Measurements from ENCODE around the gene PRXL2A. TPM values are rescaled to one million over a fixed set of nuclear protein-coding genes. Genes with fewer than 3 reads are reported as not detected.

PRXL2A gene
- total RNA-seq, 1 donor from 2014 or later, result 63.6 TPM

DNA sequence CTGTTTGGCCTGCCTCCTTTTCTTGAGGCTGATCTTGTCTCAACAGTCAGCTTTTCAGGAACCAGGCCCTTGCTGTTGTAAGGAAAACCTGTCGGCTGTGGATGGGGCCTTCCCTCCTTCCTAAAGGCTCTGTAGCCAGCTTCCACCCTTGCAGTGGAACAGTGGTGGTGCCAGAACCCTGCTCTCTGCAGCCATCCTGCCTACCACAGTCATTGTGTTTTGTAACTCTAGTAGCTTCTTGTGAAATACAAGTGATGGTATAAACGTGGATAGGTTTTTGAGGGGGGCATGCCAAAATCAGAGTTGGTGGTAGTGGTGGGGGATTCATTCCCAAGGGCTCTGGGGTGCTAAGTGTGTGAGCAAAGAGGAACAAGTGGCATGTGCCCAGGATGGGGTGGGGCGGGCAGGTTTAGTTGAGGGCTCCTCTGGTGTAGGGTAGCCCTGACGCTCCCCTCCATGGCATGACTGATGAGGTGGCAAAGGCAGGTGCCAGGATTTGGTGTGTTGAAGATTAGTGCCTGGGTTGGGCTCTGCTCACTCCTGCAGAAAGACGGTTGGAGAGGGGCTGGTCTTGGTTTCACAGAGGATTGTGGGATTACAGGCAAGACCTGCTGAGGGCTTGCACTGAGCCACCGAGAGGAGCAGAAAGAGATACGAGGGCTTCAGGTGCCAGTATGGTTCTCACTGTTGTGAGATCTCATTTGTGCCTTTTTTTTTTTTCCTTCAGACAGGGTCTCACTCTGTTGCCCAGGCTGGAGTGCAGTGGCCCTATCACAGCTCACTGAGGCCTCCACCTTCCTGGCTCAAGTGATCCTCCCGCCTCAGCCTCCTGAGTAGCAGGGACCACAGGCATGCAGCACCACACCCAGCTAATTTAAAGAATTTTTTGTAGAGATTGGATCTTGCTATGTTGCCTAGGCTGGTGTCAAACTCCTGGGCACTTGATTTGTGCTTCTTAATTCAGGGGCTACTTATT is 53.1 kb downstream of the PRXL2A start:
- DNase-seq (ENCODE audit: low spot score), result no peak

DNA sequence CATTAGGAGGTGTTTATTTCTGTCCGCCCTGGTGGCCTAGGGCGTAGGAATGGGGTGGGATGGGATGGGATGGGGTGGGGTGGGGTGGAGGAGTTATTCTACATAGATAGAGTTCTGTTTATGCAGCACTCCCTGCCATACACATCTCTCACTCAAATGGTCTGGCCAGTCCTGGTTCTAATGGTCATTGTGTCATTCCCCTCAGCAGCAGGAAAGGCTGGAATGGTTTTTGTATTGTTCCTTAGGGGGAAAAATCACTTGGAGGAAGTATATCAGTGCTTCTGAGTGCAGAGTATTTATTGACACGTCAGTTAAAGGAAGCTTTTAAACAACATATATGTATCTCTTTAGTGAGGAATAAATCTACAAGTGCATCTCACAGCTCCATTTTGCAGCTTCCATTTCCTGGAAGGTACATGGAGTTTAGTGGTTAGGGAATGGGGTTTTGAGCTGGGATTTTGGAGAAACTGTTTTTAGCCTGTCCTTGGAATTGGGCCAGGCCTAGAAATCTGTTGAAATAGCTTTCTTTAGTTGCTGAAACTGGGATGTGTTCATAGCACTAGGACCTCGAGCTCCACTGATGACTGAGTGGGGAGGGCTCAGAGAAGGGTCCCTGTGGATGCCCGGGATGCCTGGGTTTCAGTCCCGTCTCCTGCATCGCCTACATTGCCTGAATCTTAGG is 54.1 kb downstream of the PRXL2A start:
- no peak for DNase-seq (ENCODE audit: low spot score)

DNA sequence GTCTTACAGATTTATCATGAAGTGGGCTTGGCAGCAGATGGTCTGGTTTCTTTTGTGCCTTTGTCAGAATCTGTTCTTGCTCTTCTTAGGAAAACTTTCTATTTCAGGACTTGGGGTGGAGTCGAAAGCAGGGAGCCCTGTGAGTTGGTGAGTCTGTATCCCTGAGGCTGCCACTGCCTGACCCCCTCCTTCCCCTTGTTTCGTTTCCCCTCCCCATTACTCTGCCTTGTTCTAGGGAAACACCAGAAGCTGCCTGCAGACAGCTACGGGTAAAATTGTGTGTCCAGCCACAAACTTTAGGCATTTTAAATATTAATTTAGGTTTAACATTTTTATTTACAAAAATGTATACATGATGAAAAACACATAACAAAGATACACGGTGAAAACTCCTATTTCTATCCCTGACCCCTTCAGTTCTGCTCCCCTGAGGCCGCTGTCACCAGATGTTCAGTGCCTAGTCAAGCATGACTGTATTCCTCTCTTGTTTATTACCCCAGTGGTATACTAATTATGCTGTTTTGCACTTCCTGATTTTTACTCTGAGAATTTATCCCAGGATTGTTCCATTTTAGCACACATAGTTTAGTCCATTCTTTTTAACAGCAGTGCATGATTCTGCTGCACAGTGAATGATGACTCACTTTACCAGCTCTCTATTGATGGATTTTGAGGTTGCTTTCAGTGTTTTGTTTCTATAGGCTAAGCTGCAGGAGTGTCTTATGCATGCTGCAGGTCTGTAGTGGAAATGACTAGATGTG is 54.8 kb downstream of the PRXL2A start:
- no peak for DNase-seq (ENCODE audit: low spot score)

DNA sequence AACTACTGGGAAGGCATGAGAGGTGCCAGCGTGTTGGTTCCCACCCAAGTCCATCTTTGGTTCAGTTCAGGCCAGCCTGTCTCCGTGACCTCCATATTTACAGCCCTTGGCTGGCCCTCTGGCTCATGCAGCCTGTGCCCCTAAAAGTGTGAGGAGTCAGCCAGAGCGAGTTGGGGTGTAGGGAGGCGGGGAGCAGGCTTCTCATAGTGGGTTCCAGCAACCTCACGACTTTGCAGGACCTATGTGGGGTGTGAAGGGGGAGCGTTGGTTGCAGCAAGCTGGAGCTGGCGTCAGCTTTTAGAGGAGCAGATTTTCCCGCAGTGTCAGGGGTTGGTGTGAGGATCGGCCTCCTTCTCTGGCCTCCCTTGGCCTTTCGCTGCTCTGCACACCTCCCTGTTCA is 55.5 kb downstream of the PRXL2A start:
- no peak for DNase-seq (ENCODE audit: low spot score)

DNA sequence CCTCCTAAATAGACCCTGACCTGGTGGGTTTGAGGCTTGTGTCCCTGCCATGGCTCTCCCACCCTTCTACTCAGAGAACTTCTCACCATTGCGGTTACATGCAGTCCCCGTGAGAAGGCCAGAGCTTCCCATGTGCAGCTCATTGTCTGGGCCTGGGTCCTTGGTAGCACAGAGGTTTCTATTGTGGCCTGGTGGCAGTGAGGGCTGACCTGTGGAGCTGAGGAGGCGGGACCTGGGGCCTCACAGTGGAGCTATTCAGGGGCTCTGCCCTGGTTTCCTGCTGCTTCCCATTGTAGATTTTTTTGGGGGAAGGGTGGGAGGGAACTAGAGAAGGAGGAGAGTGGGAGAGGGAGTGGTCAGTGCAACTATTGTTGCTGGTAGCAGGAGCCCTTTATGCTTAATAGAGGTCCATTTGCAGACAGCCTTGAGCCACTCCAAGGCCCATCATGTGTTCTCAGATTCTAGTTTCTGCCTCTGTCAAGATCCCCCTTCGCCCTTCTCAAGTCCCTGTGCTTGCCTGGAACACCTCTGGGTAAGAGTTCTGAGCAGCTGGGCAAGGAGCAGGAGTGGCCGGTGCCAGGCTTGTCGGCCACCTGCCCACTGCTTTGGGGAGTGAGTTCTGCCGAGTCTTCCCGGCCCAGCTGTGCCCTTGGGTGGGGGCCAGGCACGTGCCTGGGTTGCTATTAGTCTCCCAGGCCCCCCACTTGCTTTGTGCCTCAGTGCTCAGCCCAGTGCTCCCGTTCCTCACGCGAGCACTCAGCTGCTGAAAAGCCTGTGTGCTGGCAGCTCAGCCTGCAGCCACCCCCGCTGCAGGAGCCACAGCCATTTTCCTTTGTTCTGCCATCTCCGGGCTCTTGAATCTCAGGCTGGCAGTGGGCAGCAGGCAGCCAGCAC is 56.5 kb downstream of the PRXL2A start:
- no peak for DNase-seq (ENCODE audit: low spot score)

DNA sequence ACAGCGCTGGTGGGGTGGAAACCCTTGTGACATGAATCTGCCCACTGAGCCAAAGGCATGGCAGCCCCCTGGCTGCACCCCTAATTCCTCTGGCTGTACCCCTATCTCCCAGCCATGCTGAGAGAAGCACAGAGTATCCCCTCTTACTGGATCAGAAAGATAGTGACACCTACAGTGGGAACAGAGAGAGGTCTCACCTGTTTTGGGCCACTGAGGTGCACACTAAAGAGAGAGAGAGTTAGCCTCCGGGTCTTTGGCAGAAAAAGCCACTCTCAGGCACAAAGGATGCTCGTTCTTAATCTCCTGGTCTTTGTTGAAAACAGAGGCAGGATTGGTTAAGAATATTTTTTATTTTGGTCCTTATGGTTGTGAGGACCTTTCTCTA is 57.1 kb downstream of the PRXL2A start:
- no peak for DNase-seq (ENCODE audit: low spot score)

DNA sequence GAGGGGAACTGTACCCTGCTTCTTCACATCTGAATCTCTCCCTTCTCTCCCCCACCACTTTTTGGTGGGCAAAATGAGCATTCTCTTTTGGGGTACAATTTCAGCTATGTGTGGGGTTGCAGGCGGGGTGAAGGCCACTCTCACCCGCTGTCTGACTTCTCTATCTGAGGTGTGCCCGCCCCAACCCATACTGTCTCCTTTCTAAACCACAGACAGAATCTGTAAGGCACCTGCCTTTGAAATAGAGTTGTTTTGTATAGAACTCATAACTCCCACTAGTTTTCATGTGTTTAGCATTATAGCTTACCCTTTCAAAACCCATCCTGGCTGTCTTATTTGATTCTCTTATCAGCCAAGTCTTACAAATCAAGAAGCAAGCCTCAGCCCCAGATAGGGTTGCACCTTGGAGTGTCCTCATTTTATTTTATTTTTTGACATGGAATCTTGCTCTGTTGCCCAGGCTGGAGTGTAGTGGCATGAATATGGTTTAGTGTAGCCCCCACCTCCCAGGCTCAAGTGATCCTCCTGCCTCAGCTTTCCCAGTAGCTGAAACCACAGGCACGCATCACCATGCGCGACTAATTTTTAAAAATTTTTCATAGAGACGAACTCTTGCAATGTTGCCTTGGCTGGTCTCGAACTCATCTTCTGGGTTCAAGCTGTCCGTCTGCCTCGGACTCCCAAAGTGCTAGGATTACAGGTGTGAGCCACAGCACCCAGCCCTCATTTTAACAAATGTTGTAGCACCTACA is 57.7 kb downstream of the PRXL2A start:
- no peak for DNase-seq (ENCODE audit: low spot score)

DNA sequence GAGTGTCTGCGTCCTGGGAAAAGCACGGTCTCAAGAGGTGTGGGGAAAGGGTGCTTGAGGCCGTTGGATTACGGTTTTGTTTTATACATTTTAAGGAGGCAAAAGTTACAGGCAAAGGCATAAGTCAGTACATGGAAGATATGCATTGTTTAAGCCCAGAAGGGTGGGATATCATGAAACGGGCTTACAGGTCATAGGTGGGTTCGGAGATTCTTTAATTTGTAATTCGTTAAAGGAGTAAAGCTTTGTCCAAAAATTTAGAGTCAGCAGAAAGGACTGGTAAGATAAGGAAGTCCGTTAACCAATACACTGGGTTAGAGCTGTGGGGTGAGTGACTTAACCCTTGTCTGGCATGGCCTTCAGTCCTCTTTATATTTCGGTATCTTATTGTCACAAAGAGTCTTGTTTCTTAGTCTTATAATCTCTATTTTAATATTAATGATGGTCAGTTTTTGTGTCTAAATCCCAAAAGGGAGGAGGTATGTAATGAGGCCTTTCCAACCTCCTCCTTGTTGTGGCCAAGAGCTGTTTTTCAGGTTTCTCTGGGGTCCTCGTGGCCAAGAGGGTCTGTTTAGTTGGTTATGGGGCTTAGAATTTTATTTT is 58.5 kb downstream of the PRXL2A start:
- DNase-seq (ENCODE audit: low spot score), result no peak

DNA sequence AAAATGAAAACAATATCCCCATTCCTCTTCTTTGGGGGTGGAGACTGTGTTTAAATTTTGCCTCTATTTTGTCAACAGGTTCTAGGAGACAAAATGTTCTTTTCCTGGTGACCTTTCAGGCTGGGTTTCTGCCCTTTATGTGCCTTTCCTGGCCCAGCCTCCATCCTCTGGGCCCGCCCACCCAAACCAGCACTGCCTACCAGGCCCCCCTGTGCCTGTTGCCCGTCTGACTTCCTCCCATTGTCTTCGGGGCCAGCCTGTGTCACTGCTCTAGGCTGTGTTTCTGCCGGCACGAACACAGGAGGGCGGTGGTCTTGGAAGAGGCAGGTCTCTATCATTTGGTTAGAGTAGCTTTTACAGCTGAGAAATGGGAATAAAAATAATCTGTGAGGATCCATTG is 59.7 kb downstream of the PRXL2A start:
- DNase-seq (ENCODE audit: low spot score), result peak; percentile 68

DNA sequence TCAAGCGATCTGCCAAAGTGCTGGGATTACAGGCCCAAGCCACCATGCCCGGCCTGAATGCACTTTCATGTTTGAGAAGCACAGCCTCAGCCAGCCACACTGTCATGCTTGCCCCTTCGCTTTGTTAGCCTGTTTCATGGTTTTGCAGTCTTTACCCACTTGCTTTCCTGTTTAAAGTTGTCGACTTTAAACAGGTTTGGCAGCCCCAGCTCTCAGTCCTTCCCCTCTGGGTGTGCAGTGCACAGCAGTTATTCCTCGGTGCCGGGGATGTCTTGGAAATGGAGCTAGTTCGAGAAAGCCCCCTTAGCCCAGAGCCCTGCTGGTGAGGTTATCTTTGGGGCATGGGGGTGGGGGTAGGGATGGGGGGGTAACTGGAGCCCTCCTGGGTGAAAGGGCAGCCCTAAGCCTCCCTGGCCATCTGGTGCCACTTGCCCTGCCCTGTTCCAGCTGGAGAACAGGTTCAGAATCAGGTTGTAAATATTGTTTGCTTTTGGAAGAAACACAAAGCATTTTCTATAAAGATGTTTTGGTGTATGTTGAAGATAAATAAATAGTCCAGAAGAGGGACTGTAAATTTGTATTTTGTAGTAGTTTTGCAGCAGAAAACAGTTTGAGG is 60.6 kb downstream of the PRXL2A start:
- DNase-seq (ENCODE audit: low spot score), result no peak

DNA sequence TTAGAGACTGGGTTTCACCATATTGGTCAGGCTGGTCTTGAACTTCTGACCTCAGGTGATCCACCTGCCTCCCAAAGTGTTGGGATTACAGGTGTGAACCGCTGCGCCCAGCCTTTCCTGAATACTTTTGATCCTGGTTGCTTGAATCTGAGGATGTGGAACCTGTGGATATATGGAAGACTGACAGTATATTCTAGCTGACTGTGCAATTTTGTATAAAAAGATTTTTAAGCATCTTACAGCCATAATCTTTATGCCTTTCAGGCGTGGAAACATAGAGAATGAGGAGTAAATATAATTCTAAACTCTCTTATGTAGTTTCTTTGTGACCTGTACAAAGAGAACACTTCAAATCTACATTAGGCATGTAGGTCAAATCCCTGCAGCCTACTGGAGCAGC is 61.9 kb downstream of the PRXL2A start:
- DNase-seq (ENCODE audit: low spot score), result no peak

DNA sequence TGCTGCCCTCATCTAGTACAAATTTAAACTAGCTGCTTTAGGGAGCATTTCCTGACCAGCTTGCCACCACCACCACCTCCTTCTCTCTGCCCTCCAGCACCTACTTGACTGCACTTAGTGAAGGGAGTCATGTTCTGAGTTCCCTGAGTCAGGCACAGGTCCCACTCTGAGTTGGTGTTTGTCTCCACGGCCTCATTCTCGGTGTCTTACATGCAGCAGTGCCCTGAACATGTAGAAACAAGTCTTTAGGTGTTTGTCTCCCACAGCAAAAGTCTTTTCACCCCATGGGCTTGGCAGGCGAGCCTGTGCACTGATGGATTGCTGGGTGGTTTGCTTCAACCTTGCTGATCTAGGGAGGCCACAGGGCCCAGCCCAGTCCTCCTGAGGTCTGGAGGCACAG is 62.6 kb downstream of the PRXL2A start:
- no peak for DNase-seq (ENCODE audit: low spot score)

DNA sequence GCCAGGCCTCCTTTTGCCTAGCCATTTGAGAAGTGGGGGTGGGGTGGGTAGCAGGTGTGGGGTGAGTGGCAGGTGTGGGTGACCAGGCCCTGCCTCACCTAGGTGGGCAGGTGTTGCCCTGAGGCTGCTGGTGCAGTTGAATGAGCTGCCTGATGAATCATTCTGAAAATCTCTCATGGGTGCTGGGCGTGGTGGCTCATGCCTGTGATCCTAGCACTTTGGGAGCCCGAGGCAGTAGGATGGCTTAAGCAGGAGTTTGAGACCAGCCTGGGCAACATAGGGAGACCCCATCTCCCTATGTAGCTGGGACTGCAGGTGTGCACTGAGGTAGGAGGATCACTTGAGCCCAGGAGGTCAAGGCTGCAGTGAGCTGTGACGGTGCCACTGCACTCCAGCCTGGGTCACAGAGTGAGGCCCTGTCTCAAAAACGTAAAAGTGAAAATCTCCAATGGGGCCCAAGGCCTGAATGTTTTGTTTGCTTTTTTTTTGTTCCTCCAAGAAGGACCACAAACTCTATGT is 63.4 kb downstream of the PRXL2A start:
- DNase-seq (ENCODE audit: low spot score), result no peak

DNA sequence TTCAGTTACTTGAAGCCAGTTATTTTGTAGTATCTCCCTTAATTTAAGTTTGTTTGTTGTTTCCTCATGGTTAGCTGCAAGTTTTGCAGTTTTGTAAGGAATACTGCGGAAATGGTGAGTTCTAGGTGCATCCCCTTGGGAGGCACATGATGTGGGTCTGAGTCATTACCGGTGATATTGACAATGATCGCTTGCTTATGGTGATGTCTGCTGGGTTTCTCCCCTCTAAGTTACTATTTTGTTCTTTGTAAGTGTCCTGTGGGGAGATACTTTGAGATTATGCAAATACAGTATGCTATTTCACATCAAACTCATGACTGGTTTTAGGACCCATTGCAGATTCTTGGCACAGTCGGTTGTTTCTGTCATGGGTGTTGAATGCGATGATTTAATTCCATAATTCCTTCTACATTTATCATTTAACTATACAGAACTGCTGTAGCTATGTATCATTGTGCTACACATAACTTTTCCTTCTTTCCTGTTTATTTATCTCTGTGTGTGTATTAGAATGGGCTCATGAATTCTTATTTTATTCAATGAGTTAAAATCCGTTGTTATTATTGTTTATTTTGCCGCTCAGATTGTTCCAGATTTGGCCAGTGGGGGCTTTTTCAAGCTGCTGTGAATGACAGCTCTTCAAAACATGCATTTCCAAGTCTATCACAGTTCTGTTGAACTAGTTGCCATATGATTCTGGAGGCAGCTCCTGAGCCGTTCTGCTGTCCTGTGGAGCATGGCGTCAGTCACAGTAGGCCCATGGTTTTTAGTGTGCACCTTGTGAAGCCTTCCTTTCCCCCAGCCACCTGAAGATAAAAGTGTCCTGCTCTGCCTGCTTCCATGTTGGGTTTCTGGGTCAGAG is 64.1 kb downstream of the PRXL2A start:
- DNase-seq (ENCODE audit: low spot score), result no peak

DNA sequence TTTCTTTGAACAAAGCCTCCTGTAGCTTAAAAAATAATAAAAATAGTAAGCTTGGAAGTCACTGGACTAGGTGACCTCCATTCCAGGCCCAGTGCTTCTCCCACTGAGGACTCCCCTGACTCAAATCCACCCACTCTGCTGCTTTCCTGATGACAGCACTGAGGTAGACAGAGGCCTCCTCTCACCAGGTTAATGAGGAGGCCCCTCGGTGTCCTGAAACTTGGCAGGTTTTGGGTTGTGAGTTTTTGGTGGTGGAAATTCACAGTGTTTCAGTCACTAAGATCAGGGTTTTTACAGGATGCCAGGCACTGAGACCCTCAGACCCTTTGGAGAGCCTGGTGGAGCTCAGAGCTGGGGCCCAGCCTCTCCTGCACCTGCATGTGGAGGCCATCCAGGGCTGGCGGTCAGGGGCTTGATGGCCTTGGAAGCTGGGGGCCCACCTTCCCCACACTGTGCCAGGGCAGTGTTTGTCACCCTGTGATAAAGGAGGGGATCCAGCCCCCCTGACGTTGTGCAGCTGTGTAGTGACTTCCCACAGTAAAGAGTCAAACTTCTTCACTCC is 64.8 kb downstream of the PRXL2A start:
- no peak for DNase-seq (ENCODE audit: low spot score)

DNA sequence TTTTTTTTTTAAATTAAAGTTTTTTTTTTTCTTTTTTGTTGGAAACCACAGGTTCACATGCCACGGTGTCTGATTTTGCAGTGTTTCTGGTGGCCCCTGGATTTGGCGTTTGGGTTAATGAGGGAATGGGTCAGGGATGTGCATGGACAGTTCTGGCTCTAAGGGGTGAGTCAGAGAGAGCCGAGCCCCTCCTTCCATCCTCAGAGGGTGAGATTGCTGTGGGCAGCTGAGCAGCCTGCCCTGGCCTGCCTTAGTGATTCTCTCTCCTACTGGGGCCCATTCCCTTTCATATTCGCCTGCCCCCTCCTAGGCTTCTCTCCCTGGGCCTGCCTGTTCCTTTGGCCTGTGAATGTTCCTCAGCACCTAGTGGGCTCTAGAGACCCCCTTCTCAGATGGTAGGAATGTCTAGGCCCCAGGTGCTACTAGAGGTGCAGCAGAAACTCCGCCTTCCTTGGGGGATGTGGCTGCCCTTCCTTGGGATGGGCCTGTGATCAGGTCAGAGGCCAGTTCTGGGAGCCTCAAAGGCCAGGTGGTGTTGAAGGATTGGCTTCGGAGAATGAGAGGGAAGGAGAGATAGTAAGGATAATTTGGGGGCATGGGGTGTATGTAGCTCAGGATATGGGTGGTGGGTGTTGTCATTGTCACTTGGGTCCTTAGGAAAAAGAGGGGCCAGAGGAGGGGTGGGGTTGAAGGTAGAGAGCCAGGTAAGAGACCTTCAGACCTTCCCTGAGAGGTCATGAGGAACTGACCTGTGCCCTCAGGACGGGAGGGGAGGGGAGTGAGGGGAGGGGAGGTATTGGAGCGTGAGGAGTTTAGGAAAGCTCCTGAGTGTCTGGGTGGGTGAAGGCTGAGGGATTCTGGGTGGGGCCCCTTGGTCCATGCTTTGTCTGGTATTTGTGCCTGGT is 65.6 kb downstream of the PRXL2A start:
- no peak for DNase-seq (ENCODE audit: low spot score)

DNA sequence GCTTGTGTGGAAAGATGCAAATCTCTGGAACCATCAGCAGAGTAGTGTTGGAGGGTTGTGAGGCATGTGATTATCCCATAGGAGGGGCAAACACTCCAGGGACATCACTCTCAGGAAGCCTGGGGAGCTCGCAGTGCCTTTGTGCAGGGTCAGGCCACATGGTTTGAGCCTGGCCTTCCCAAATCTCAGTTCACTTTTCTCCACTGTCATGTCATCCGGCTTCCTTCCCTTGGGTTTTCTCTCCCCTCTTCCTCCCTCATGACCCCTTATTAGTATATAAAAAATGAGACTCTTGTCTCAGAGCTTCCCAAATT is 66.2 kb downstream of the PRXL2A start:
- DNase-seq (ENCODE audit: low spot score), result no peak
